ENCODE measurements around the gene CCDC186. TPM values are rescaled to one million over a fixed set of nuclear protein-coding genes. Genes with fewer than 3 reads are reported as not detected.

Gene CCDC186
- total RNA-seq, result 60.4 TPM

DNA sequence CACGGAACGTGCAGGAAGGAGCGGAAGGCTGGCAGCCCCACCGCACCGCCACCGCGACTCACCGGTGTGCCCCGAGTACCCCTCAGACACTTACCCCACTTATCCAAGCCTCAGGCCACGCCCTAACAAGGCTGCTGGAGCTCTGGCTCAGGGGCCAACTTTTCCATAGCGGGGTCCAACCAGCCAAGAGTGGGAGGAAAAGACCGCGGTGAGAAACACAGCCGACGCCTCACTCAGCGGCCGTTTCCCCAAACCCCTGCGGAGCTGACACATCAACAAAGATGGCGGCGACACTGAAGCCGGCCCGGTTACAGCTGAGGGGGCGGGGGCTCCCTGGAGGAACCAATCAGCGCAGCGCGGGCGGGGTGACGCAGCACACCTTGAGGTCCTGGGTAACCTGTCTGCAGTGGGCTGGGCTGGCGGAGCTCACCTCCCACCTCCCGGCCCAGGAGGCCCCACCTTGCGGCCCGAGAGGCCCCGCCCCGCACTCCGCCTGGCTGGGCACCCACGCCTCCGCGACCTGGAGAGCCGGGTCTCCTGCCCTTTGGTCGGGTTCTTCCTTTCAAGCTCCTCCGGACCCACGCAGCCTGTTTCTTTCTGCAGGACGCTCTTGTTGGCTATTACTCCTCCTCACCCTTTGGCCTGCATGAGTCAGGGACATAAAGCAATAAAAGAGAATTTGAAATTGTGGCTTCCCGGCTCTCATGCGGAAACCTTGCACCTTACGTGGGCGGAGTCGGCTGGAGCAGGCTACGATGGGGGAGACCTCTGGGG is at the start of gene CCDC186:
CCDC186 (minus strand) TSS at position 283 of the 774 bp plus-strand sequence. CDS start 10,935 bp downstream, outside the sequence.
- Histone ChIP-seq H3K4me3 (ENCODE audit: low read length) (peak within 1 kb of the TSS; percentile 99), H3K27me3 (ENCODE audit: insufficient read depth, low read length) (no peaks in the 10 kb centered on the region), H3K4me1 (ENCODE audit: insufficient read depth, low read length) (peaks cover 14% of the 10 kb centered on the region), H3K9me3 (ENCODE audit: low read depth, low read length) (no peaks in the 10 kb centered on the region)

- Histone ChIP-seq H3K9me3 (ENCODE audit: low read depth, low read length) (no peaks in the 10 kb centered on the region), H3K4me1 (ENCODE audit: insufficient read depth, low read length) (no peaks in the 10 kb centered on the region), H3K27me3 (ENCODE audit: insufficient read depth, low read length) (peaks cover 6% of the 10 kb centered on the region), H3K4me3 (ENCODE audit: low read length) (no peak overlapping the region)
Measured at GRCh38 chr10:114223066-114223465, 49.1 kb upstream of the CCDC186 start.

DNA sequence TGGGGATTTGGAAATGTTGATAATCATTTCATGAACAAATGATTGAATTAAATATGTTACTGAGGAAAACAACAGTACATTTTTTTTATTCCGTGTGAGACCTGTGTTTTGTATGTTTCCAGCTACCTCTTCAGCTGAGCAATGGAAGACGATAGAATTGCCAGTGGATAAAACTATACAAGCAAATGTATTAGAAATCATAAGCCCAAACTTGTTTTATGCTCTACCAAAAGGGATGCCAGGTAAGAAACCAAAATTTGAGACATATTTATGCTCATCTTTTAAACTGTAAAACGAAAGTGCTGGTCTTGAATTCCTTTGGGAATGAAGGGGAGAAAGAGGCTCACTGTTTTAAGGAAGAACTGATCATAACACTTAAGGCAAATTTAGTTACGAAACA is 47.2 kb upstream of the CCDC186 start:
- no peaks in the 10 kb centered on the region for H3K9me3 ChIP-seq (ENCODE audit: low read depth, low read length)
- H3K4me1 ChIP-seq (ENCODE audit: insufficient read depth, low read length), result no peaks in the 10 kb centered on the region
- H3K4me3 ChIP-seq (ENCODE audit: low read length), result no peak overlapping the region
- H3K27me3 ChIP-seq (ENCODE audit: insufficient read depth, low read length), result peaks cover 6% of the 10 kb centered on the region

GRCh38 chr10:114220281-114220680 is 46.3 kb upstream of the CCDC186 start:
- peaks cover 6% of the 10 kb centered on the region for H3K27me3 ChIP-seq (ENCODE audit: insufficient read depth, low read length)
- H3K9me3 ChIP-seq (ENCODE audit: low read depth, low read length), result no peaks in the 10 kb centered on the region
- H3K4me3 ChIP-seq (ENCODE audit: low read length), result no peak overlapping the region
- H3K4me1 ChIP-seq (ENCODE audit: insufficient read depth, low read length), result no peaks in the 10 kb centered on the region

GRCh38 chr10:114215033-114215432 is 41.0 kb upstream of the CCDC186 start:
- H3K4me1 ChIP-seq (ENCODE audit: insufficient read depth, low read length), result no peaks in the 10 kb centered on the region
- no peak overlapping the region for H3K4me3 ChIP-seq (ENCODE audit: low read length)
- H3K9me3 ChIP-seq (ENCODE audit: low read depth, low read length), result no peaks in the 10 kb centered on the region
- peaks cover 8% of the 10 kb centered on the region for H3K27me3 ChIP-seq (ENCODE audit: insufficient read depth, low read length)

DNA sequence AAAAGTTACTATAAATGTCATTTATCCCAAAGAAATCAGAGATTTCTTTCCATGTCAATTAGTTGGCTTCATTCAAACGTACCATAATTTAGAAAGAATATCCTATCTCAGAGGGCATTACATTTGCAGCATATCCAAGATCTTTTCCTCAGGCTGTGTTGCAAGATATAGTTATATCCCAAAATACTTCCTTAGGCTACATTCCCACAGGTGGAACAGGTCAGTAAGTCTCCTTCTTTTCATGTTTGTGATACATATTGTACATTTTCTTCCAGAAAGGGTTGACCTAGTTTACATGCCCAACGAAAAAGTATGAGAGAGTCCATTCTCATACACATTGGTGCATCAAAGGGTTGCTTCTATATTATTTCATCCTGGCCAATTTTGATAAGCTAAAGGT is 38.1 kb upstream of the CCDC186 start:
- Histone ChIP-seq H3K27me3 (ENCODE audit: insufficient read depth, low read length) (peaks cover 8% of the 10 kb centered on the region), H3K4me1 (ENCODE audit: insufficient read depth, low read length) (no peaks in the 10 kb centered on the region), H3K9me3 (ENCODE audit: low read depth, low read length) (no peaks in the 10 kb centered on the region), H3K4me3 (ENCODE audit: low read length) (no peak overlapping the region)

DNA sequence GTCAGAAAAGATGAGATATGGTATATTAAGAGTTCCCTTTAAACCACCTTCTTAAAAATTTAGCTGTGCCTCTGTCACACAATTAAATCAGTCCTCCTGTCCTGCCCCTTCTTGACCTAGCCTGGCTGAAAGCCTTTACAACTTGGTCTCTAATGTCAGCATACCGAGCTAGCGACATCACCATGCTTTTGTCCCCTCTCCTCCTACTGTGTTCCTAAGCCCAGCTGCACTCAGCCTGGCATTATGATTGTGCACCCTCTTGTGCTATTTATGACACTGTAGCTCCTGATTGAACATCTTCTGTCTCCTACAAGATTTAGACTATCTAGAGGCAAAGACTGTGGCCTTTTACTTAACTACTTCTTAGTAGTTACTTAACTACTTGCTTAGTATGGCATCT is 34.3 kb upstream of the CCDC186 start:
- H3K4me1 ChIP-seq (ENCODE audit: insufficient read depth, low read length), result no peaks in the 10 kb centered on the region
- no peaks in the 10 kb centered on the region for H3K9me3 ChIP-seq (ENCODE audit: low read depth, low read length)
- peaks cover 12% of the 10 kb centered on the region for H3K27me3 ChIP-seq (ENCODE audit: insufficient read depth, low read length)
- H3K4me3 ChIP-seq (ENCODE audit: low read length), result no peak overlapping the region

GRCh38 chr10:114207349-114207748 is 33.3 kb upstream of the CCDC186 start:
- Histone ChIP-seq H3K9me3 (ENCODE audit: low read depth, low read length) (no peaks in the 10 kb centered on the region), H3K27me3 (ENCODE audit: insufficient read depth, low read length) (peaks cover 12% of the 10 kb centered on the region)

GRCh38 chr10:114206902-114207301 is 32.9 kb upstream of the CCDC186 start:
- Histone ChIP-seq H3K9me3 (ENCODE audit: low read depth, low read length) (no peaks in the 10 kb centered on the region), H3K4me1 (ENCODE audit: insufficient read depth, low read length) (no peaks in the 10 kb centered on the region), H3K27me3 (ENCODE audit: insufficient read depth, low read length) (peaks cover 12% of the 10 kb centered on the region), H3K4me3 (ENCODE audit: low read length) (no peak overlapping the region)

More at GRCh38 chr10:114207349-114207748, 33.3 kb upstream of the CCDC186 start:
- Histone ChIP-seq H3K4me1 (ENCODE audit: insufficient read depth, low read length) (no peaks in the 10 kb centered on the region), H3K4me3 (ENCODE audit: low read length) (no peak overlapping the region)

DNA sequence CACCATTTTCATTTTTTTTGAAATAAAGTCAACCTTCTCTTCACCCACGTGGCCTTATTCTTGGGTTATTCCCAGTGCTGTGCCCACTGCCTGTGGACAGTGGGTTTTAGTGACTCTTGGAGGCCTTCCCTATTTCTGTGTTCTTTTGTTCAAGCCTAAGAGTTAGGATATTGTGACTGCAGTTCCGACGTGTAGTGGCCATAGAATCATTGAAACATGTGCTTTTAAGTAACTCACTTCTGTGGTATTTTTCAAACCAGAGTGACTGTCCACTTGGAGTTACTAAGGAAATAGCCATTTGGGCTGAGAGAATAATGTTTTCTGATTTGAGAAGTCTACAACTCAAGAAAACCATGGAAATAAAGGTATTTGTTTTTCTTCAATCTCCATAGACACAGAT is 28.8 kb upstream of the CCDC186 start:
- H3K4me3 ChIP-seq (ENCODE audit: low read length), result no peak overlapping the region
- peaks cover 4% of the 10 kb centered on the region for H3K27me3 ChIP-seq (ENCODE audit: insufficient read depth, low read length)
- H3K4me1 ChIP-seq (ENCODE audit: insufficient read depth, low read length), result no peaks in the 10 kb centered on the region
- no peaks in the 10 kb centered on the region for H3K9me3 ChIP-seq (ENCODE audit: low read depth, low read length)

GRCh38 chr10:114199239-114199638 is 25.2 kb upstream of the CCDC186 start:
- no peak overlapping the region for H3K4me3 ChIP-seq (ENCODE audit: low read length)

DNA sequence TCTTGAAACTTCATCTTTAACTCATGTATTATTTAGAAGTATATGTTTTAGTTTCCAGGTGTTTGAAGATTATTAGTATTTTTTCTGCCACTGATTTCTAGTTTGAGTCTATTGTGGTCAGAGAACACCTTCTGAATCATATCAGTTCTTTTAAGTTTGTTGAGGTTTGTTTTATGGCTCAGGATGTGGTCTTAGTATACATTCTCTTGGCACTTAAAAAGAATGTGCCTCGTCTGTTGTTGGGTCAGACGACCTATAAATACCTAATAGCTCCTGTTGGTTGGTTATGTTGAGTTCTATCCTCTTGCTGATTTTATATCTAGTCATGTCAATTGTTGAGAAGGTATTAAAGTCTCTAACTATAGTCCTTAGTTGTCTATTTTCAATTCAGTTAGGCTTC is 21.1 kb upstream of the CCDC186 start:
- H3K4me1 ChIP-seq (ENCODE audit: insufficient read depth, low read length), result no peaks in the 10 kb centered on the region
- no peak overlapping the region for H3K4me3 ChIP-seq (ENCODE audit: low read length)
- H3K27me3 ChIP-seq (ENCODE audit: insufficient read depth, low read length), result peaks cover 8% of the 10 kb centered on the region
- H3K9me3 ChIP-seq (ENCODE audit: low read depth, low read length), result no peaks in the 10 kb centered on the region

More at GRCh38 chr10:114199239-114199638, 25.2 kb upstream of the CCDC186 start:
- H3K9me3 ChIP-seq (ENCODE audit: low read depth, low read length), result no peaks in the 10 kb centered on the region
- peaks cover 8% of the 10 kb centered on the region for H3K27me3 ChIP-seq (ENCODE audit: insufficient read depth, low read length)
- no peaks in the 10 kb centered on the region for H3K4me1 ChIP-seq (ENCODE audit: insufficient read depth, low read length)

DNA sequence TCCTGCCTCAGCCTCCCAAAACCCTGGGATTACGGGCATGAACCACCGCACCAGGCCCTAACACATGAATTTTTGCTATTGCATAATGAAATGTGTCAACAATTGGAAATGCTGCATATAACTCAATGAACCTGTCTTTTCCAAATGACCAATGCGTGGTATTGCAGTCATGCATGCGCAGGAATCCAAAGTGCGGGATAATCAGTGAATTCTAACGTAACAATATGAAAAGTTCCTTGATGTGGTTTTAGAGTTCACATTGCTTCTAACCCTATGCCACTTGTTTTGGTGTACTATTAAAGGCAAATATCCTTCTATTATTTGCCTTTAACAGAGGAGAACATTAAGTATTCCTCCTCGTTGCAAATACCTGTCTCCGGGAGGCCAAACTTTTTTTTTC is 15.7 kb upstream of the CCDC186 start:
- Histone ChIP-seq H3K4me1 (ENCODE audit: insufficient read depth, low read length) (no peaks in the 10 kb centered on the region), H3K4me3 (ENCODE audit: low read length) (no peak overlapping the region), H3K9me3 (ENCODE audit: low read depth, low read length) (no peaks in the 10 kb centered on the region), H3K27me3 (ENCODE audit: insufficient read depth, low read length) (peaks cover 2% of the 10 kb centered on the region)

DNA sequence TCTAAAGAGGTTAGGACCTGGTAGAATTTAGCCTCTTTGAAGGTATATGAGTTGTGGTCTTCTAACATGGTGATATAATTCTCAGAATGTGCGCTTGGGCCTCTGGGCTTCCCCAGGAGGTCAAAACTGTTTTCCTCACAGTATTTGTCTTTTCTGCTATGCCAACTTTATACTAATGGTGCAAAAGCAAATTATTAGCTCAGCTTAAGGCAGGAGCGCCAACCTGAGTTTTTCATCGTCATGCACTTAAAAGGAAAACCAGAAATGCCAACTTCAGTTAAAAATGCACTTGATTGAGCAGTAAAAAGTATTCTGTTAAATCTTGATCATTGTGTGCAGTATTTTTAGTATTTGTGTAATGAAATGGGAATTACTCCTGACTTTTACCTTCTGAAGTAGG is 14.9 kb upstream of the CCDC186 start:
- H3K4me3 ChIP-seq (ENCODE audit: low read length), result no peak overlapping the region
- no peaks in the 10 kb centered on the region for H3K4me1 ChIP-seq (ENCODE audit: insufficient read depth, low read length)
- no peaks in the 10 kb centered on the region for H3K9me3 ChIP-seq (ENCODE audit: low read depth, low read length)
- H3K27me3 ChIP-seq (ENCODE audit: insufficient read depth, low read length), result no peaks in the 10 kb centered on the region

GRCh38 chr10:114188001-114188400 is 14.0 kb upstream of the CCDC186 start:
- H3K4me1 ChIP-seq (ENCODE audit: insufficient read depth, low read length), result no peaks in the 10 kb centered on the region
- no peak overlapping the region for H3K4me3 ChIP-seq (ENCODE audit: low read length)
- H3K27me3 ChIP-seq (ENCODE audit: insufficient read depth, low read length), result no peaks in the 10 kb centered on the region
- H3K9me3 ChIP-seq (ENCODE audit: low read depth, low read length), result no peaks in the 10 kb centered on the region

GRCh38 chr10:114184276-114184675 is 10.3 kb upstream of the CCDC186 start:
- H3K9me3 ChIP-seq (ENCODE audit: low read depth, low read length), result no peaks in the 10 kb centered on the region
- no peaks in the 10 kb centered on the region for H3K27me3 ChIP-seq (ENCODE audit: insufficient read depth, low read length)
- H3K4me3 ChIP-seq (ENCODE audit: low read length), result no peak overlapping the region
- no peaks in the 10 kb centered on the region for H3K4me1 ChIP-seq (ENCODE audit: insufficient read depth, low read length)

Data from mononuclear cell (primary cell).